ENCODE results near the gene NR2F6. TPM values are rescaled to one million over a fixed set of nuclear protein-coding genes. Genes with fewer than 3 reads are reported as not detected.
A peak's percentile ranks its signal among the peaks of the same experiment; 100 is the strongest.

NR2F6 gene
- polyA plus RNA-seq, 1 donor (not counting 4 experiments of a cell fraction or from before 2014, with no cell fraction given), result 12.3 TPM

- H3K4me3 ChIP-seq (ENCODE audit: control insufficient read depth in 2 of 3, extremely low read depth in 1 of 3, insufficient read depth in 2 of 3, low read depth in 1 of 3, low read length in 3 of 3), result peak overlapping the region in 1 of 3 experiments; percentile 1
- peaks cover 16% of the 10 kb centered on the region for H3K4me1 ChIP-seq (ENCODE audit: control insufficient read depth, extremely low read depth, insufficient read depth, low read length)
- no peak overlapping the region for H3K4me2 ChIP-seq (ENCODE audit: control insufficient read depth, extremely low read depth, insufficient read depth, low read depth, low read length)
- no peak for TF ChIP-seq EZH2 (IDR thresholded peaks at IDR 0.05; ENCODE audit: low read length)
- no peak for TF ChIP-seq CTCF (optimal IDR thresholded peaks at IDR 0.05 in 1 of 3, IDR thresholded peaks at IDR 0.05 in 1 of 3, conservative IDR thresholded peaks at IDR 0.05 in 1 of 3; ENCODE audit: extremely low read depth in 1 of 3, insufficient read depth in 2 of 3, low read length in 3 of 3)
- peaks cover 3 to 7% of the 10 kb centered on the region in 2 experiments for H3K36me3 ChIP-seq (ENCODE audit: control insufficient read depth in 2 of 2, extremely low read depth in 1 of 2, insufficient read depth in 2 of 2, low read length in 2 of 2)
- H2AFZ ChIP-seq (ENCODE audit: control insufficient read depth, low read length), result no peak overlapping the region
- dilution Hi-C loops (cut with MboI; ENCODE audit: extremely low pct_ligation_motif_present, low sequenced_read_pairs), result no loop called here
- no peaks in the 10 kb centered on the region for H3K27me3 ChIP-seq (ENCODE audit: control insufficient read depth, extremely low read depth, insufficient read depth, low read length)
- no peaks in the 10 kb centered on the region for H3K9me1 ChIP-seq (ENCODE audit: control insufficient read depth, extremely low read depth, insufficient read depth, low read length)
- DNase-seq (ENCODE audit: low read depth, low spot score) (no peak), FAIRE-seq (no peak)
- no peak overlapping the region for H3K9ac ChIP-seq (ENCODE audit: control insufficient read depth, extremely low read depth, insufficient read depth, low read length)
- H3K27ac ChIP-seq (ENCODE audit: control insufficient read depth, insufficient read depth, low read length), result no peak overlapping the region
- H4K20me1 ChIP-seq (ENCODE audit: control insufficient read depth, extremely low read depth, insufficient read depth, low read length), result no peaks in the 10 kb centered on the region
- no peaks in the 10 kb centered on the region for H3K9me3 ChIP-seq (ENCODE audit: control insufficient read depth, low read depth, low read length)
- H3K79me2 ChIP-seq (ENCODE audit: control insufficient read depth, insufficient read depth, low read length), result peaks cover 40% of the 10 kb centered on the region
These were observed 3.1 kb downstream of the NR2F6 start for GRCh38 chr19:17242431-17243208.

- DNase-seq (ENCODE audit: low read depth, low spot score) (no peak), FAIRE-seq (no peak)
- Histone ChIP-seq H3K27ac (ENCODE audit: control insufficient read depth, insufficient read depth, low read length) (no peak overlapping the region), H2AFZ (ENCODE audit: control insufficient read depth, low read length) (no peak overlapping the region), H3K4me3 (ENCODE audit: control insufficient read depth in 2 of 3, extremely low read depth in 1 of 3, insufficient read depth in 2 of 3, low read depth in 1 of 3, low read length in 3 of 3) (no peak overlapping the region), H3K9me1 (ENCODE audit: control insufficient read depth, extremely low read depth, insufficient read depth, low read length) (no peaks in the 10 kb centered on the region), H3K79me2 (ENCODE audit: control insufficient read depth, insufficient read depth, low read length) (peaks cover 40% of the 10 kb centered on the region), H3K9ac (ENCODE audit: control insufficient read depth, extremely low read depth, insufficient read depth, low read length) (no peak overlapping the region), H3K27me3 (ENCODE audit: control insufficient read depth, extremely low read depth, insufficient read depth, low read length) (no peaks in the 10 kb centered on the region), H3K9me3 (ENCODE audit: control insufficient read depth, low read depth, low read length) (no peaks in the 10 kb centered on the region), H3K36me3 (ENCODE audit: control insufficient read depth in 2 of 2, extremely low read depth in 1 of 2, insufficient read depth in 2 of 2, low read length in 2 of 2) (peaks cover 7 to 8% of the 10 kb centered on the region in 2 experiments), H3K4me1 (ENCODE audit: control insufficient read depth, extremely low read depth, insufficient read depth, low read length) (peaks cover 5% of the 10 kb centered on the region), H4K20me1 (ENCODE audit: control insufficient read depth, extremely low read depth, insufficient read depth, low read length) (no peaks in the 10 kb centered on the region), H3K4me2 (ENCODE audit: control insufficient read depth, extremely low read depth, insufficient read depth, low read depth, low read length) (no peak overlapping the region)
- dilution Hi-C loops (cut with MboI; ENCODE audit: extremely low pct_ligation_motif_present, low sequenced_read_pairs), result no loop called here
- TF ChIP-seq CTCF (optimal IDR thresholded peaks at IDR 0.05 in 1 of 3, IDR thresholded peaks at IDR 0.05 in 1 of 3, conservative IDR thresholded peaks at IDR 0.05 in 1 of 3; ENCODE audit: extremely low read depth in 1 of 3, insufficient read depth in 2 of 3, low read length in 3 of 3) (no peak), EZH2 (IDR thresholded peaks at IDR 0.05; ENCODE audit: low read length) (no peak)
These were observed 4.8 kb downstream of the NR2F6 start for GRCh38 chr19:17240826-17241399.

Measured in keratinocyte (primary cell).